Bone marrow (tissue), 2 donors: ENCODE measurements around the gene ZBTB7C.

ENCODE experiments used
- DNase-seq, 2 donors: peaks; one replicate each; lab custom pipeline; 2025; lab: John Stamatoyannopoulos, UW

The ZBTB7C gene

GRCh38 chr18:48034651-48035555 is 374.3 kb downstream of the ZBTB7C start:
- no peak for DNase-seq

- DNase-seq: no peak
Measured at GRCh38 chr18:48033790-48034650, 375.2 kb downstream of the ZBTB7C start.

- no peak for DNase-seq
Measured at GRCh38 chr18:48032876-48033789, 376.1 kb downstream of the ZBTB7C start.

GRCh38 chr18:48031641-48032040 is 377.5 kb downstream of the ZBTB7C start:
- no peak for DNase-seq

- peak in 1 of 2 donors; percentile 18 for DNase-seq
Measured at GRCh38 chr18:48030616-48031480, 378.3 kb downstream of the ZBTB7C start.

GRCh38 chr18:48029296-48029986 is 379.7 kb downstream of the ZBTB7C start:
- DNase-seq: no peak

- DNase-seq: no peak
Measured at GRCh38 chr18:48028696-48029095, 380.5 kb downstream of the ZBTB7C start.

- DNase-seq: no peak
Measured at GRCh38 chr18:48028081-48028480, 381.1 kb downstream of the ZBTB7C start.

- DNase-seq: no peak
Measured at GRCh38 chr18:48027401-48027963, 381.7 kb downstream of the ZBTB7C start.

GRCh38 chr18:48026216-48026615 is 383.0 kb downstream of the ZBTB7C start:
- no peak for DNase-seq

- DNase-seq: no peak
Measured at GRCh38 chr18:48024881-48025660, 384.1 kb downstream of the ZBTB7C start.

GRCh38 chr18:48024009-48024512 is 385.1 kb downstream of the ZBTB7C start:
- DNase-seq: no peak

GRCh38 chr18:48023334-48024008 is 385.7 kb downstream of the ZBTB7C start:
- no peak for DNase-seq

GRCh38 chr18:48022531-48023329 is 386.5 kb downstream of the ZBTB7C start:
- DNase-seq: peak in 1 of 2 donors; percentile 69

- no peak for DNase-seq
Measured at GRCh38 chr18:48022021-48022420, 387.2 kb downstream of the ZBTB7C start.

- no peak for DNase-seq
Measured at GRCh38 chr18:48021273-48021914, 387.8 kb downstream of the ZBTB7C start.
